ENCODE data around the gene HS6ST1. TPM values are rescaled to one million over a fixed set of nuclear protein-coding genes. Genes with fewer than 3 reads are reported as not detected.

The HS6ST1 gene
- total and polyA plus RNA-seq, 2 donors (not counting 3 experiments of a cell fraction or from before 2014, with no cell fraction given) = 12.8 to 19.4 TPM

GRCh38 chr2:128273469-128274081 is 45.1 kb downstream of the HS6ST1 start:
- Histone ChIP-seq H3K9me1 (replicated peaks; ENCODE audit: control insufficient read depth, extremely low read depth, insufficient read depth, low read length) (no peaks in the 10 kb centered on the region), H4K20me1 (replicated peaks; ENCODE audit: control insufficient read depth, extremely low read depth, insufficient read depth, low read length) (no peaks in the 10 kb centered on the region), H3K27ac (ENCODE audit: insufficient read depth, low read depth, low read length) (no peak overlapping the region), H3K9me3 (replicated peaks; ENCODE audit: control insufficient read depth, insufficient read depth, low read length) (no peaks in the 10 kb centered on the region), H3K9ac (replicated peaks; ENCODE audit: extremely low read depth, insufficient read depth, low read length) (no peak overlapping the region), H3K4me1 (ENCODE audit: control insufficient read depth, extremely low read depth, insufficient read depth, low read length) (no peaks in the 10 kb centered on the region), H3K4me2 (ENCODE audit: insufficient read depth, low read length) (no peak overlapping the region), H3K36me3 (ENCODE audit: control insufficient read depth in 2 of 2, extremely low read depth in 1 of 2, insufficient read depth in 2 of 2, low read length in 2 of 2) (peaks cover 0 to 2% of the 10 kb centered on the region in 2 experiments), H2AFZ (ENCODE audit: low read depth, low read length) (no peak overlapping the region), H3K79me2 (ENCODE audit: control insufficient read depth, insufficient read depth, low read length) (no peaks in the 10 kb centered on the region), H3K4me3 (replicated peaks in 1 of 3; ENCODE audit: insufficient read depth in 1 of 3, low read depth in 1 of 3, low read length in 3 of 3) (no peak overlapping the region), H3K27me3 (ENCODE audit: control insufficient read depth in 2 of 2, insufficient read depth in 2 of 2, low read length in 2 of 2) (no peaks in the 10 kb centered on the region)
- BruUV-seq (replicated peaks) = no TSS peak
- intact Hi-C loops (cut with micrococcal nuclease) (no loop called here), dilution Hi-C loops (cut with MboI; ENCODE audit: extremely low pct_ligation_motif_present, low sequenced_read_pairs) (no loop called here)
- TF ChIP-seq POLR2AphosphoS5 (IDR thresholded peaks at IDR 0.05; ENCODE audit: insufficient read depth, low read depth, low read length) (no peak), CTCF (IDR thresholded peaks at IDR 0.05; ENCODE audit: extremely low read depth in 1 of 2, insufficient read depth in 1 of 2, low read depth in 1 of 2, low read length in 2 of 2) (no peak), EZH2 (IDR thresholded peaks at IDR 0.05; ENCODE audit: borderline replicate concordance, low read depth, low read length, severe bottlenecking) (no peak), GATA2 (IDR thresholded peaks at IDR 0.05; ENCODE audit: insufficient read depth, insufficient read length, low read depth, low read length) (no peak), FOS (IDR thresholded peaks at IDR 0.05; ENCODE audit: borderline replicate concordance, insufficient read depth, low read length) (no peak), MAX (IDR thresholded peaks at IDR 0.05; ENCODE audit: insufficient read depth, insufficient read length) (no peak), MYC (IDR thresholded peaks at IDR 0.05; ENCODE audit: low read depth, low read length) (no peak), POLR2A (IDR thresholded peaks at IDR 0.05; ENCODE audit: low read depth, low read length) (no peak), JUN (IDR thresholded peaks at IDR 0.05; ENCODE audit: borderline replicate concordance, insufficient read depth, insufficient read length, low read depth) (no peak)
- ChIA-PET CTCF (no interaction called here), POLR2A (no interaction called here)
- DNase-seq (ENCODE audit: low read depth, low spot score) (no peak), FAIRE-seq (no peak)
